WI38 (cell line): Measurements from ENCODE around the gene TTLL10.
"Not testable (repeated sequence)": the region's sequence is repeated elsewhere in the genome, so short reads cannot be mapped to it uniquely, and the experiment has no call there.

Source experiments
- H3K4me3 ChIP-seq: 2 replicates; pipeline ENCODE4 v1.5.1; 2011; ENCODE audit warnings: low read depth, mild to moderate bottlenecking, control low read depth, low read length
- TF ChIP-seq, protein P1 (sequence below): IDR thresholded peaks from 2 replicates; pipeline ENCODE4 v1.5.1; 2012; ENCODE audit warnings: low read depth, mild to moderate bottlenecking, control low read depth, low read length

Gene TTLL10

DNA sequence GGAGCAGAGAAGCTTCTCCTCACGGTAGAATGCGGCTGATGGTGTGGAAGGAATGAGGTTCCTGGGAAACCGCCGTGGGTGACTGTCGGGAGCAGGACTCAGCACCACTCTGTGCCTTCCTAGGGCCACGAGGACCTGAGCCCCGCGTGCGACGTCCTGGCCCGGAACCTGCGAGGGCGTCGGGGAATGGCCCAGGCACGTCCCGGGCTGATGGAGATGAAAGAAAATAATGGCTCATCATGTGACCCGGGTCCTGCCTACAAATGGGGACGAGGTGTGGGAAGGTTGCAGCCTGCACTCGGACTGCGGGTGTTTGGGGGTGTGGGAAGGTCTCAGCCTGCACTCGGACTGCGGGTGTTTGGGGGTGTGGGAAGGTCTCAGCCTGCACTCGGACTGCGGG is 25.1 kb upstream of the TTLL10 start:
- no peak overlapping the region for H3K4me3 ChIP-seq

DNA sequence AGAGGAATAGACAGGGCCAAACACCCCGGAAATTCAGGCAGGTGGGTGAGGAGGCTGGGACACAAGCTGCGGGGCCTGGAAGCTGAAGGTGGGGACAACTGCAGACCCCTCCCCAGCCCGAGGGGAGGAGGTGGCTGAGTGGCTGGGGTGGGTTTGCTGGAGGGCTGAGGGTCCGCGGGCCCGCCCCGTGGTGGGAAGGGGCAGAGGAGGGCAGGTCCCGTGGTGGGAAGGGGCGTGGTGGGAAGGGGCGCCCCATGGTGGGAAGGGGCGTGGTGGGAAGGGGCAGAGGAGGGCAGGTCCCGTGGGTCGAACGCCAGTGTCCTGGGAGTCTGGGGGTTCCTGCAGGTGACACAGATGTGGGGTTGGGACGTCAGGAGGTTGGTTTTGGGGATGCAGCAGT is 24.3 kb upstream of the TTLL10 start:
- H3K4me3 ChIP-seq: no peak overlapping the region
- TF ChIP-seq, protein P1, sequence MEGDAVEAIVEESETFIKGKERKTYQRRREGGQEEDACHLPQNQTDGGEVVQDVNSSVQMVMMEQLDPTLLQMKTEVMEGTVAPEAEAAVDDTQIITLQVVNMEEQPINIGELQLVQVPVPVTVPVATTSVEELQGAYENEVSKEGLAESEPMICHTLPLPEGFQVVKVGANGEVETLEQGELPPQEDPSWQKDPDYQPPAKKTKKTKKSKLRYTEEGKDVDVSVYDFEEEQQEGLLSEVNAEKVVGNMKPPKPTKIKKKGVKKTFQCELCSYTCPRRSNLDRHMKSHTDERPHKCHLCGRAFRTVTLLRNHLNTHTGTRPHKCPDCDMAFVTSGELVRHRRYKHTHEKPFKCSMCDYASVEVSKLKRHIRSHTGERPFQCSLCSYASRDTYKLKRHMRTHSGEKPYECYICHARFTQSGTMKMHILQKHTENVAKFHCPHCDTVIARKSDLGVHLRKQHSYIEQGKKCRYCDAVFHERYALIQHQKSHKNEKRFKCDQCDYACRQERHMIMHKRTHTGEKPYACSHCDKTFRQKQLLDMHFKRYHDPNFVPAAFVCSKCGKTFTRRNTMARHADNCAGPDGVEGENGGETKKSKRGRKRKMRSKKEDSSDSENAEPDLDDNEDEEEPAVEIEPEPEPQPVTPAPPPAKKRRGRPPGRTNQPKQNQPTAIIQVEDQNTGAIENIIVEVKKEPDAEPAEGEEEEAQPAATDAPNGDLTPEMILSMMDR: no peak

More for the DNA sequence above, 25.1 kb upstream of the TTLL10 start:
- TF ChIP-seq, protein P1: no peak

DNA sequence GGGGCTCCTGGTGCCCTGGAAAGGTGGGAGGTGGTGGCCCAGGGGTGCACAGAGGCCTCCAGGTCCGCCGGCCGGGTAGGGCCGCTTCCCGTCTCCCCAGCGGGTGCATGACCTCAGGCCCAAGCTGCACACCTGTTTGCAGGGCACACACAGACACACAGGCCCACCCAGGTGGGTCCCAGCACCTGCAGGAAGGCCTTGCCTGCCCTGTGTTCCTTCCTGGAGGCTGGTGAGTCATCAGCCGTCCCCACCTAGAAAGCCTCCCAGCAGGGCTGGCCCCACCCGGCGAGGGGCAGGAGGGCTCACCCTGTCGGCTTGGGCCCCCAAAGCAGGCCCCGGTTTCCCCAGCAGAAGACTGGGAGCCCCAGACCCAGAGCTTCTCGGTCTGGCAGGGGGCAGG is 23.6 kb upstream of the TTLL10 start:
- H3K4me3 ChIP-seq: no peak overlapping the region
- TF ChIP-seq, protein P1: no peak

DNA sequence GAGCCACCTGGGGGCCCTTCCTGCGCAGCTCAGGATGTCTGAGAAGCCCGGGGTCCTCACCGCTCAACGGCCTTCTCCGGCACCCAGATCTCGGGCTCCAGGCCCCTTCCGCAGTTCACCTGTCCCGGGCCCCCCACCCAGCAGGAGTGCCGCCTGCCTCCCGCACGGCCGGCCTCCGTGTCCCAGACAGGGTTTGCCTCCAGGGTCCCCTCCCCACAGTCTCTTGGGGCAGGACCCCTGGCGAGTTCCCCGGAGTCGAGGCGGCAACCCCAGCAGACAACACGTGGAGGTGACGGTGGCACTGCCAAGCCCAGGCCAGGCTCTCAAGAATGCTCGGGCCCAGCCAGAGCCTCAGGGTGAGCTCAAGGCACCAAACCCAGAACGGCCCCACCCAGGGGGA is 22.4 kb upstream of the TTLL10 start:
- TF ChIP-seq, protein P1: no peak
- H3K4me3 ChIP-seq: no peak overlapping the region

- not testable (repeated sequence) for H3K4me3 ChIP-seq
Measured at GRCh38 chr1:1152431-1152830, 21.2 kb upstream of the TTLL10 start.

DNA sequence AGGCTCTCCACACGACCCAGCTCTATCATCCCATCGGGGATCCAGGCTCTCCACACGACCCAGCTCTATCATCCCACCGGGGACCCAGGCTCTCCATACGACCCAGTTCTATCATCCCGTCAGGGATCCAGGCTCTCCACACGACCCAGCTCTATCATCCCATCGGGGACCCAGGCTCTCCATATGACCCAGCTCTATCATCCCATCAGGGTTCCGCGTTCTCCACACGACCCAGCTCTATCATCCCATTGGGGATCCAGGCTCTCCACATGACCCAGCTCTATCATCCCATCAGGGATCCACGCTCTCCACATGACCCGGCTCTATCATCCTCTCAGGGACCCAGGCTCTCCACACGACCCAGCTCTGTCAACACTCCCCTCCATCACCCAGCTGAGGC is 20.5 kb upstream of the TTLL10 start:
- not testable (repeated sequence) for H3K4me3 ChIP-seq

GRCh38 chr1:1153874-1154273 is 19.8 kb upstream of the TTLL10 start:
- TF ChIP-seq, protein P1: no peak
- H3K4me3 ChIP-seq: no peak overlapping the region

DNA sequence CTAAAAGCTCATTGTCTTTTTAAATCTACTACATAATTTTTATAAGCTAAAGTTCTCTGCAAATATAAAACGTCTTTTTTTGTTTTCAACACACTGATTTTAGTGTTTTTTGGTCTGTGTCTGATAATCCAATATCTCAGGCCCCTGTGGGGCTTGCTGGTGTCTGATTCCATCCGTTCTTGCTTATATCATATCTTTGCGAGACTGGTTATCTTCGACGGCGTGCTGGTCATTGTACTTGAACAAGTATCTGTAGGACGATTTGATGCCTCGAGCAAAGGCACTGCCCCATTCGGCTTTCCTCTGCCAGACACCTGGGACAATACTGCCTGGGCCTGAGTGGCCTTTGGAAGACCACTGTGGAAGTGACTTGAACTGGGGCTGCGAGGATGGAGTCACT is 18.4 kb upstream of the TTLL10 start:
- TF ChIP-seq, protein P1: no peak
- H3K4me3 ChIP-seq: no peak overlapping the region
